Type B pancreatic cell (in vitro differentiated cells): ENCODE results near the gene TNXB. TPM values are rescaled to one million over a fixed set of nuclear protein-coding genes. Genes with fewer than 3 reads are reported as not detected.
"Not testable (repeated sequence)": the region's sequence is repeated elsewhere in the genome, so short reads cannot be mapped to it uniquely, and the experiment has no call there.

Source experiments
- DNase-seq: peaks from one replicate; pipeline ENCODE4 v3.0.0; 2021; ENCODE audit warnings: mixed read lengths; ENCODE audit not compliant: unreplicated experiment; ENCODE audit errors: extremely low spot score
- H3K27ac Mint-ChIP-seq: 2 replicates; pipeline ENCODE4 v1.8.0; 2021; ENCODE audit warnings: mild to moderate bottlenecking, mixed read lengths
- H3K27me3 Mint-ChIP-seq: 2 replicates; pipeline ENCODE4 v1.8.0; 2021; ENCODE audit warnings: mixed read lengths
- H3K36me3 Mint-ChIP-seq: 2 replicates; pipeline ENCODE4 v1.8.0; 2021; ENCODE audit warnings: mixed read lengths
- H3K4me1 Mint-ChIP-seq: one replicate; pipeline ENCODE4 v1.8.0; 2021; ENCODE audit warnings: mixed read lengths; ENCODE audit not compliant: unreplicated experiment
- H3K4me3 Mint-ChIP-seq: 2 replicates; pipeline ENCODE4 v1.8.0; 2021; ENCODE audit warnings: mild to moderate bottlenecking, mixed read lengths
- H3K9me3 Mint-ChIP-seq: 2 replicates; pipeline ENCODE4 v1.8.0; 2021; ENCODE audit warnings: mixed read lengths
- total RNA-seq: library from RNA; stranded (reverse); gene quantifications from 2 replicates; pipeline ENCODE4 v1.2.1, GENCODE V29; 2021; ENCODE audit warnings: low replicate concordance
- TF ChIP-seq, protein P1 (sequence below): fragments of 200-600 bp; sonication (generic); conservative IDR thresholded peaks from 2 replicates; pipeline ENCODE4 v1.5.0; 2021; ENCODE audit warnings: antibody characterized with exemption, mild to moderate bottlenecking

The TNXB gene
- total RNA-seq, 1 donor from 2014 or later = 22.2 TPM

DNA sequence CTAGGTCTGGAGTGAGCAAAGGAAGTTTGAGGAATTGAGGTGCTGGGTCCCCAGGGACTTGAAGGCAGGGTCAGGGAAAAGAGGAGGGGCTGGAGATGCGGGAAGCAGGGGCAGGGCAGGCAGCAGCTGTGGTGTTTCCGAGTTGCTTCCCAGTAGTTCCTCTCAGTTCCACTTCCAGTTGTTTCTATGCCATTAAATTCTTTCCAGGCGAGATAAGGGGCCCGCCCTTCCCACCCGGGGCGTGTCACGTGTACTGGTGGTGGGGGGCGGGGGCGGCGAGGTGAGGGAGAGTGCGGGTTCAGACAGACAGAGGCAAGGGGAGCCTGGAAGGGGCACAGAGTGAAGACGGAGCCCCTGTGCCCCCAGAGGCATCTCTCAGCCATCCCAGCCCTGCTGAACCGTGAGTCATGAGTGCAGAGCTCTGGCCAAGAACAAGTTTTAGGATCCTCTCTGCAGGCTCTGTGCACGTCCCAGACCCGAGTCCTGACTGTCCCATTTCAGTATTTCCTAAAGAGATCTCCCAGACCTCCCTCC is 977 bp downstream of the TNXB start:
- H3K27ac Mint-ChIP-seq = peak overlapping the region; percentile 74
- H3K4me1 Mint-ChIP-seq = peaks cover 33% of the 10 kb centered on the region
- no peaks in the 10 kb centered on the region for H3K9me3 Mint-ChIP-seq
- peaks cover 16% of the 10 kb centered on the region for H3K36me3 Mint-ChIP-seq
- H3K4me3 Mint-ChIP-seq = peak overlapping the region; percentile 72
- TF ChIP-seq, protein P1, sequence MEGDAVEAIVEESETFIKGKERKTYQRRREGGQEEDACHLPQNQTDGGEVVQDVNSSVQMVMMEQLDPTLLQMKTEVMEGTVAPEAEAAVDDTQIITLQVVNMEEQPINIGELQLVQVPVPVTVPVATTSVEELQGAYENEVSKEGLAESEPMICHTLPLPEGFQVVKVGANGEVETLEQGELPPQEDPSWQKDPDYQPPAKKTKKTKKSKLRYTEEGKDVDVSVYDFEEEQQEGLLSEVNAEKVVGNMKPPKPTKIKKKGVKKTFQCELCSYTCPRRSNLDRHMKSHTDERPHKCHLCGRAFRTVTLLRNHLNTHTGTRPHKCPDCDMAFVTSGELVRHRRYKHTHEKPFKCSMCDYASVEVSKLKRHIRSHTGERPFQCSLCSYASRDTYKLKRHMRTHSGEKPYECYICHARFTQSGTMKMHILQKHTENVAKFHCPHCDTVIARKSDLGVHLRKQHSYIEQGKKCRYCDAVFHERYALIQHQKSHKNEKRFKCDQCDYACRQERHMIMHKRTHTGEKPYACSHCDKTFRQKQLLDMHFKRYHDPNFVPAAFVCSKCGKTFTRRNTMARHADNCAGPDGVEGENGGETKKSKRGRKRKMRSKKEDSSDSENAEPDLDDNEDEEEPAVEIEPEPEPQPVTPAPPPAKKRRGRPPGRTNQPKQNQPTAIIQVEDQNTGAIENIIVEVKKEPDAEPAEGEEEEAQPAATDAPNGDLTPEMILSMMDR = no peak
- peaks cover 32% of the 10 kb centered on the region for H3K27me3 Mint-ChIP-seq
- no peak for DNase-seq

DNA sequence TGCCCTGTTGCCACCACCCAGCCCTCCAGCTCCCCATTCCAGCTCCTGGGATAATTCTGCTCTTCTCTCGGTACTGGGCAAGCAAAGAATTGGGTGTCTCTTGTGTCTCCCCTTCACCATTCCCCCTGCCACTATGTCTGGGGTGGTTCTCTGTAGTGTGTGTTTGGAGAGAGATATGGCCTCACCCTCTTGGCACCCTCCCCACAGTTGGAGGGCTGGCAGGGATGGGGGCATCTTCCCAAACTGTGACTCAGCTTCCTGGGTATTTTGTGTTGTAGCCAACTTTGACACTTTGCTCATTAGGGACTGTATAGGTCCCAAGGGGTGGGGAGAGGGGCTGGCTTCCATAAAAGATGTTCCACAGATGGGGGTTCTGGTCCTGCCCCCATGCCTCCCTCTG is 1.7 kb downstream of the TNXB start:
- no peak overlapping the region for H3K27ac Mint-ChIP-seq
- H3K4me3 Mint-ChIP-seq = no peak overlapping the region
- DNase-seq = no peak
- no peaks in the 10 kb centered on the region for H3K9me3 Mint-ChIP-seq
- TF ChIP-seq, protein P1 = no peak
- peaks cover 29% of the 10 kb centered on the region for H3K4me1 Mint-ChIP-seq
- H3K36me3 Mint-ChIP-seq = peaks cover 15% of the 10 kb centered on the region
- H3K27me3 Mint-ChIP-seq = peaks cover 32% of the 10 kb centered on the region

DNA sequence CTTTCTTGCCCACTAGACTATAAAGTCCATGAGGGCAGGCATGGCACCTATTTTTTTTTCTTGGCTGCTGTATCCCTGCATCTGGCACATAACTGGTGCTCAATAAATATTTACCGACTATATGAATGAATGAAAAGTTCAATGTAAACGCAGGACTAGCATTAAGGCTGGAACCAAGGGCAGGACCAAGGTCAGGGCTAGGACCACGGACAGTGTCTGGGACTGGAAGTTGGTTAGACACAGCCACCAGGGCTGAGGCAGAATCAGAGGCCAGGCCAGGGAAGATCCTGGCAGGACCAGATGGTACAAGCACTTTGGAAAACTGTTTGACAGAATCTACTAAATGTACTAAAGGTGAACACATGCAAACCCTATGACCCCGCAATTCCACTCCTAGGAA is 3.7 kb downstream of the TNXB start:
- no peaks in the 10 kb centered on the region for H3K9me3 Mint-ChIP-seq
- peaks cover 16% of the 10 kb centered on the region for H3K4me1 Mint-ChIP-seq
- TF ChIP-seq, protein P1 = no peak
- DNase-seq = no peak
- peaks cover 32% of the 10 kb centered on the region for H3K27me3 Mint-ChIP-seq
- no peak overlapping the region for H3K4me3 Mint-ChIP-seq
- H3K27ac Mint-ChIP-seq = no peak overlapping the region
- H3K36me3 Mint-ChIP-seq = peaks cover 5% of the 10 kb centered on the region

DNA sequence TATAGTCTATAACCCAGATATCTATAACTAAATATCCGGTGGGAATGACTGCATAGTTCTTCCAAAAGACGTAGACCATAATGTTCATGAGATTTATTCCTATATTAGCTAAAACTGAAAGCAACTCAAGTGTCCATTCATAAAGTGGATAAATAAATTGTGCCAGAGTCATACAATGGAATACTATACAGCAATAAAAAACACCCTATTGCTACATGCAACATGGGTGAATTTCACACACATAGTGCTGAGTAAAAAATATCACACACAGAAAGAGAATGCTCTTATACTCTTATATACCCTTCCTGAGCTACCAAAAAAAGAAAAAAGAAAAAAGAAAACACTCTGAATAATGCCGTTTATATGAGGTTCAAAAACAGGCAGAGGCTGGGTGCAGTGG is 6.9 kb downstream of the TNXB start:
- no peak overlapping the region for H3K4me3 Mint-ChIP-seq
- H3K4me1 Mint-ChIP-seq = no peaks in the 10 kb centered on the region
- H3K27ac Mint-ChIP-seq = no peak overlapping the region
- TF ChIP-seq, protein P1 = no peak
- DNase-seq = no peak
- H3K36me3 Mint-ChIP-seq = peaks cover 5% of the 10 kb centered on the region
- peaks cover 24% of the 10 kb centered on the region for H3K27me3 Mint-ChIP-seq
- H3K9me3 Mint-ChIP-seq = no peaks in the 10 kb centered on the region

DNA sequence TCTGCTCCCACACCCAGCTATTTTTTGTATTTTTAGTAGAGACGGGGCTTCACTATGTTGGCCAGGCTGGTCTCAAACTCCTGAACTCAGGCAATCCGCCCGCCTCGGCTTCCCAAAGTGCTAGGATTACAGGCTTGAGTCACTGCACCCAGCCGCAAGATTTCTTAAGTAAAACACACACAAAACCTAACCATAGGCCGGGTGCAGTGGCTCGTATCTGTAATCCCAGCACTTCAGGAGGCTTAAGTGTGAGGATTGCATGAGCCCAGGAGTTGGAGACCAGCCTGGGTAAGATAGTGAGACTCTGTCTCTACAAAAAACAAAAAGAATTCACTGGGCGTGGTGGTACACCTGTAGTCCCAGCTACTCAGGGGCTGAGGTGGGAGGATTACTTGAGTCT is 8.9 kb downstream of the TNXB start:
- not testable (repeated sequence) for H3K4me3 Mint-ChIP-seq, DNase-seq, H3K36me3 Mint-ChIP-seq, H3K27ac Mint-ChIP-seq, H3K9me3 Mint-ChIP-seq, H3K4me1 Mint-ChIP-seq
- peaks cover 14% of the 10 kb centered on the region for H3K27me3 Mint-ChIP-seq

DNA sequence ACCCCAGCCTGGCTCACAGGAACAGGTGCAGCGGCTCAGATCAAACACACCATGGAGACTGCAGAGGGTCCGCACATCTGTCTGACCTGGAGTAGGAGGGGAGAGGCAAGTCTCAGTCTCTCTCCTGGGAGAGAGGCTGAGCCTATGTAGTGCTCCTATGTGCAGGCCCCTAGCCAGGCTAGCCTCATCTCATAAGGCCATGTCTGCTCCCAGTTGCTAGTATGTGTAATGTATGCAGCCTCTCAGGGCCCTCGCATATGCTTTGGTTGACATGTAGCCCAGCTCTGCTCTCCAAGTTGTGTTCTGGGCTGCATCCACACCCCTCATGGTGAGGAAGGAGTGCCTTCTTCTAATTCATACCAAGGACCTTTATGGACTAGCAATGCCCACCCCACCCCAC is 11.8 kb downstream of the TNXB start:
- peaks cover 9% of the 10 kb centered on the region for H3K27me3 Mint-ChIP-seq

More for the DNA sequence above, 11.8 kb downstream of the TNXB start:
- no peak for DNase-seq
- peaks cover 7% of the 10 kb centered on the region for H3K4me1 Mint-ChIP-seq
- H3K27ac Mint-ChIP-seq = no peak overlapping the region
- H3K36me3 Mint-ChIP-seq = no peaks in the 10 kb centered on the region
- TF ChIP-seq, protein P1 = no peak
- H3K9me3 Mint-ChIP-seq = no peaks in the 10 kb centered on the region
- H3K4me3 Mint-ChIP-seq = no peak overlapping the region
